ENCODE data around the gene TMEM60.
"Not testable (repeated sequence)": the region's sequence is repeated elsewhere in the genome, so short reads cannot be mapped to it uniquely, and the experiment has no call there.

TMEM60 gene

DNA sequence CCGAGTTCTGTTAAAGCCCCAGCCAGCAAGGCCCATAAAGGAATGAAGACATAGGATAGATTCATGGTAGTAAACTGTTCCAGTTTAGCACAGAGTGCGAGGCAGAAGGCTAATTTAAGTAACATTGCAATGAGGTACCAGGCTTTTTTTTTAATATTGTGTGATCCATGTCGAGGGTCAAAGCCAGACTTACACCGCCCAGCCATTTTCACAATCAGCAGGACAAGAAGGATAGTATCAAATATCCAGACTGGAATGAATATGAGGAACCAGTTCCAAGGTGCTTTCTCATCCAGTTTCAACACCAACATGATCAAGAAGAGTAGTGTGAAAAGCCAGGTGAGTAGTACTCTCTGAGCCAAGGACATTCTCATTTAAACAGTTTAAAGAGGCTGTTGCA, 4.2 kb downstream of the TMEM60 start:
- H3K4me3 ChIP-seq (ENCODE audit: low read depth, low read length): no peak overlapping the region
- no peak for DNase-seq (ENCODE audit: low read depth)
- TF ChIP-seq, protein P1, sequence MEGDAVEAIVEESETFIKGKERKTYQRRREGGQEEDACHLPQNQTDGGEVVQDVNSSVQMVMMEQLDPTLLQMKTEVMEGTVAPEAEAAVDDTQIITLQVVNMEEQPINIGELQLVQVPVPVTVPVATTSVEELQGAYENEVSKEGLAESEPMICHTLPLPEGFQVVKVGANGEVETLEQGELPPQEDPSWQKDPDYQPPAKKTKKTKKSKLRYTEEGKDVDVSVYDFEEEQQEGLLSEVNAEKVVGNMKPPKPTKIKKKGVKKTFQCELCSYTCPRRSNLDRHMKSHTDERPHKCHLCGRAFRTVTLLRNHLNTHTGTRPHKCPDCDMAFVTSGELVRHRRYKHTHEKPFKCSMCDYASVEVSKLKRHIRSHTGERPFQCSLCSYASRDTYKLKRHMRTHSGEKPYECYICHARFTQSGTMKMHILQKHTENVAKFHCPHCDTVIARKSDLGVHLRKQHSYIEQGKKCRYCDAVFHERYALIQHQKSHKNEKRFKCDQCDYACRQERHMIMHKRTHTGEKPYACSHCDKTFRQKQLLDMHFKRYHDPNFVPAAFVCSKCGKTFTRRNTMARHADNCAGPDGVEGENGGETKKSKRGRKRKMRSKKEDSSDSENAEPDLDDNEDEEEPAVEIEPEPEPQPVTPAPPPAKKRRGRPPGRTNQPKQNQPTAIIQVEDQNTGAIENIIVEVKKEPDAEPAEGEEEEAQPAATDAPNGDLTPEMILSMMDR (IDR thresholded peaks at IDR 0.05; ENCODE audit: low read depth, low read length, missing control alignments): no peak
- in situ Hi-C loops (cut with HindIII; ENCODE audit: low sequenced_read_pairs): no loop called here

DNA sequence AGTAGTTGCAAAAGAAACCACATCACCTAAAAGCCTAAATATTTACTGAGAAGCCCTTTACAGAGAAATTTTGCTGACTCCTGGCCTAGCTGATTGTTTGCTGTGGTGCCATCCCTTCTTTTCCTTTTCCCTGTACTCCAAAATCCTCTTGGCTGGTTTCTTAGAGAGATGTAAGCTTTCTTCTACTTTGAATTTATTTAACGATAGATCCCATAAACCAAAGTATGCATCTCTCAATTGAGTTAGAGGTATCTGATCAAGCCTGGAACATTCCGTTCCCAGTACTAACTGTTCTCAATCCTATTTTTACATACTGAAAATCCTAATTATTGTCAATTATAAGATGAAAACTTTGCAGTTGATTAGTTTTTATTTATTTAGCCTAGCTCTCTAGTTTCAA, 6.3 kb downstream of the TMEM60 start:
- no peak overlapping the region for H3K4me3 ChIP-seq (ENCODE audit: low read depth, low read length)
- no peak for DNase-seq (ENCODE audit: low read depth)
- TF ChIP-seq, protein P1 (IDR thresholded peaks at IDR 0.05; ENCODE audit: low read depth, low read length, missing control alignments): no peak
- in situ Hi-C loops (cut with HindIII; ENCODE audit: low sequenced_read_pairs): no loop called here

DNA sequence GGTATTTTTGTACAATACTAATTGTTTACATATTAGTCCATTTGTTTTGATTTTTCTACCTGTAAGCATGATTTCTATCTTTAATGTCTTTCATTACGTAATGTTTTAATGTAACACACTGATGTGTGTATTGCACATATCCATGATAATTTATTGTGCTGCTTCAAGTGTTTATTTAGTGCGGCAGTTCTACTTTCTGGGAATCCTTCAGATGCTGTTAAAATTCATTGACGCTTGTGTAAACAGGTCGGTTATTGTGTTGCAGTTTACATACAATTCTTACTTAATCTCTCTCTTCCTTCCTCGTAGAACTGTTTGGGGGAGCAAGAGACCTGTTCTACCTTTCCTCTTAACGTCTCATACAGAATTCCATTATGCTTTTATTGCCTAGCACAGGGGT, 6.9 kb downstream of the TMEM60 start:
- TF ChIP-seq, protein P1 (IDR thresholded peaks at IDR 0.05; ENCODE audit: low read depth, low read length, missing control alignments): no peak
- H3K4me3 ChIP-seq (ENCODE audit: low read depth, low read length): no peak overlapping the region
- in situ Hi-C loops (cut with HindIII; ENCODE audit: low sequenced_read_pairs): no loop called here
- no peak for DNase-seq (ENCODE audit: low read depth)

DNA sequence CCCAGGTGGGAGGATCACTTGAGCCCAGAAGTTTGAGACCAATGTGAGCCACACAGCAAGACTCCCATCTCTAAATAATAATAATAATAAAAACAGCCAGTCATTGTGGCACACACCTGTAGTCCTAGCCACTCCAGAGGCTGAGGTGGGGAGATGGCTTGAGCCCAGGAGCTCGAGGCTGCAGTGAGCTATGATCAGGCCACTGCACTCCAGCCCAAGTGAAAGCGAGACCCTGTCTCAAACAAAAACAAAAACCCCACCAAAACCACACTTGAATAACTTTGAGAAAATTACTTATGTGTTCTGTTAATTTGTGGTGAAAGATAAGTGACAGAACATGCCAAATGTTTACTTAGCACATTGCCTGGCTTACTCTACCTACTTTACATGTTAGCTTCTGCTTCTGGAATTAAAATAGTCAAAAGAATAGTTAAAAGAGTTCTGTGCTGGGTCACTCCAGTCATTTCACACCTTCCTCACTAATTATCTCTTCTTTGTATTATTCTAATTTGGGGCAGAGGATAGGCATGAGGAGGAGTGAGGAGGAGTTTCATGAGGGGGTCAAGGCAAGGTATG, 9.8 kb downstream of the TMEM60 start:
- TF ChIP-seq, protein P1 (IDR thresholded peaks at IDR 0.05; ENCODE audit: low read depth, low read length, missing control alignments): no peak
- no peak for DNase-seq (ENCODE audit: low read depth)
- H3K4me3 ChIP-seq (ENCODE audit: low read depth, low read length): no peak overlapping the region
- in situ Hi-C loops (cut with HindIII; ENCODE audit: low sequenced_read_pairs): no loop called here

DNA sequence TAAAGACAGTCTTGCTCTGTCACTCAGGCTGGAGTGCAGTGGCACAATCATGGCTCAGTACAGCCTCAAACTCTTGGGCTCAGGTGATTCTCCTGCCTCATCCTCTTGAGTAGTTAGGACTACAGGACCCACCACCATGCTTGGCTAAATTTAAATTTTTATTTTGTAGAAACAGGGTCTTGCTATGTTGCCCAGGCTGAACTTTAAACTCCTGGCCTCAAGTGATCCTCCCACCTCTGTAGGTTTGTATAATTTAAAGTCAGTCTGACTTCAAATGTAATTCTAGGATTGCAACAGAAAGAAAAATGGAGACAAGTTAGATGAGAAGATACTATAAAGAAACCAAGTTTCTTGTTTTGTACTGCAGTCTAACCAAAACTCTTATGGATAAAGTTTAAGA, 11.5 kb downstream of the TMEM60 start:
- no peak overlapping the region for H3K4me3 ChIP-seq (ENCODE audit: low read depth, low read length)
- in situ Hi-C loops (cut with HindIII; ENCODE audit: low sequenced_read_pairs): no loop called here
- TF ChIP-seq, protein P1 (IDR thresholded peaks at IDR 0.05; ENCODE audit: low read depth, low read length, missing control alignments): no peak
- DNase-seq (ENCODE audit: low read depth): no peak

DNA sequence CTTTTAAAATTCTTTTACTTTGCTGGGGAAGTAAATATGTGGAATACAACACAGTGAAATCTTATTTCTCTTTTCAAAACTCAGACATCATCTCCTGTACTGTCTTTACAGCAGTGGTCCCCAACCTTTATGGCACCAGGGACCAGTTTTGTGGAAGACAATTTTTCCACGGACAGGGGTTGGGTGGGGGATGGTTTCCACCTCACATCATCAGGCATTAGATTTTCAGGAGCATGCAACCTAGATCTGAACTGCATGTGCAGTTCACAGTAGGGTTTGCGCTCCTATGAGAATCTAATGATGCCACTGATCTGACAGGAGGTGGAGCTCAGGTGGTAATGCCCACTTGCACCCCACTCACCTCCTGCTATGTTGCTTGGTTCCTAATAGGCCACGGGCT, 12.2 kb downstream of the TMEM60 start:
- DNase-seq (ENCODE audit: low read depth): no peak
- TF ChIP-seq, protein P1 (IDR thresholded peaks at IDR 0.05; ENCODE audit: low read depth, low read length, missing control alignments): no peak
- in situ Hi-C loops (cut with HindIII; ENCODE audit: low sequenced_read_pairs): no loop called here
- H3K4me3 ChIP-seq (ENCODE audit: low read depth, low read length): no peak overlapping the region

DNA sequence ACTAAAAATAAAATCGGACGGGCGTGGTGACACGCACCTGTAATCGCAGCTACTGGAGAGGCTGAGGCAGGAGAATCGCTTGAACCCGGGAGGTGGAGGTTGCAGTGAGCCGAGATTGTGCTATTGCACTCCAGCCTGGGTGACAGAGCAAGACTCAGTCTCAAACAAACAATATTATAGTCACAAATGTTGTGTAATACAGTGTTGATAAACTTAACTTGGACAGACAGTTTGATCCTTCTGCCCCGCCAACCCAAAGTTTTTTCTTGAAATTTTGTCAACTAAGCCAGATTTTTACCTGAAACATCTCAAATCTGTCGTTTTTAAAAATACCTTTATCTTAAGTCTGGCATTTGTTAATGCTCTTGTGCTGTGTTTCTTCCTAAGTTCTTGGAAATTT, 13.8 kb downstream of the TMEM60 start:
- H3K4me3 ChIP-seq (ENCODE audit: low read depth, low read length); in situ Hi-C loops (cut with HindIII; ENCODE audit: low sequenced_read_pairs); DNase-seq (ENCODE audit: low read depth): not testable (repeated sequence)
